Peyer's patch (tissue), 4 donors: ENCODE measurements around the gene FGF8.

Source experiments
- POLR2A ChIP-seq, 2 donors: fragments of 450-650 bp; IDR thresholded peaks; one replicate each; pipeline ENCODE4 v1.5.1; 2017; ENCODE audit warnings: antibody characterized with exemption in 2 of 2, mild to moderate bottlenecking in 2 of 2, moderate library complexity in 2 of 2
- TF ChIP-seq, protein P1 (sequence below), 6 experiments: fragments of 450-650 bp in 4 of 6; fragments of 200-600 bp in 2 of 6; sonication (generic) in 1 of 6; IDR thresholded peaks; one replicate each; pipeline ENCODE4 v1.5.1; 2017 to 2019; ENCODE audit warnings: antibody characterized with exemption in 6 of 6, mild to moderate bottlenecking in 3 of 6, moderate library complexity in 1 of 6

DNA sequence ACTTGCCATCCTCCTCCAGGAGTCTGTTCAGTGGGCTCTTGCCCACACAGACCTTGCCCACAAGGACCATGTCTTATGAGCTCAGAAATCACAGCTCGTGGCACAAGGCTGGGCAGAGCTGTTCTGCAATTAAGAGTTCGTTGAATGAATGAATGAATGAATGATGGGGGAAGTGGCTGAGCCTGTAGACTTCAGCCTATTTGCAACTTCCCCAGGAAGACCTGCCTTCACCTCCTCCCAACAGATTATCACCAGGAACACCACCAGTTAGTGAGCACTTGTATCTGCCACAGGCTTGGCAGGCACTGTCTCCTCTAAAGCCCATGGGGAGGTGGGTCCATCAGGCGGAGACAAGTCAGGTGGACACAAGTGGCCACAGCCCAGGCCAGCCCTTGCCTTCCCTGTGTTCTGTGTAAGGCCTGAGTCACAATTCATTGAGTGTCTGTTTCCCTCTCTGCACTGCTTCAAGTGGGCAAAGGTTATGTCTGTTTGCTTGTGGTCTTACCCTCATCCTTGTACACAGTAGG lies 1.8 kb upstream of the FGF8 start:
- TF ChIP-seq, protein P1, sequence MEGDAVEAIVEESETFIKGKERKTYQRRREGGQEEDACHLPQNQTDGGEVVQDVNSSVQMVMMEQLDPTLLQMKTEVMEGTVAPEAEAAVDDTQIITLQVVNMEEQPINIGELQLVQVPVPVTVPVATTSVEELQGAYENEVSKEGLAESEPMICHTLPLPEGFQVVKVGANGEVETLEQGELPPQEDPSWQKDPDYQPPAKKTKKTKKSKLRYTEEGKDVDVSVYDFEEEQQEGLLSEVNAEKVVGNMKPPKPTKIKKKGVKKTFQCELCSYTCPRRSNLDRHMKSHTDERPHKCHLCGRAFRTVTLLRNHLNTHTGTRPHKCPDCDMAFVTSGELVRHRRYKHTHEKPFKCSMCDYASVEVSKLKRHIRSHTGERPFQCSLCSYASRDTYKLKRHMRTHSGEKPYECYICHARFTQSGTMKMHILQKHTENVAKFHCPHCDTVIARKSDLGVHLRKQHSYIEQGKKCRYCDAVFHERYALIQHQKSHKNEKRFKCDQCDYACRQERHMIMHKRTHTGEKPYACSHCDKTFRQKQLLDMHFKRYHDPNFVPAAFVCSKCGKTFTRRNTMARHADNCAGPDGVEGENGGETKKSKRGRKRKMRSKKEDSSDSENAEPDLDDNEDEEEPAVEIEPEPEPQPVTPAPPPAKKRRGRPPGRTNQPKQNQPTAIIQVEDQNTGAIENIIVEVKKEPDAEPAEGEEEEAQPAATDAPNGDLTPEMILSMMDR (IDR thresholded peaks at IDR 0.05): no peak
- TF ChIP-seq POLR2A (IDR thresholded peaks at IDR 0.05): no peak
